Panc1 (cell line): ENCODE measurements around the gene WNT5B.

Source experiments
- CTCF ChIP-seq: fragments of 450-650 bp; IDR thresholded peaks from 2 replicates; pipeline ENCODE4 v1.5.1; 2017; ENCODE audit warnings: mild to moderate bottlenecking
- POLR2AphosphoS5 ChIP-seq: IDR thresholded peaks from 2 replicates; pipeline ENCODE4 v1.6.1; 2012; ENCODE audit warnings: mild to moderate bottlenecking, low read depth, low read length, moderate library complexity
- REST ChIP-seq, 2 experiments: IDR thresholded peaks; 2 replicates each; pipeline ENCODE4 v1.6.1; 2011 to 2012; ENCODE audit warnings: low read depth in 2 of 2, control low read depth in 1 of 2, low read length in 1 of 2, mild to moderate bottlenecking in 1 of 2, moderate library complexity in 1 of 2; ENCODE audit not compliant: insufficient read depth in 1 of 2
- SIN3A ChIP-seq: IDR thresholded peaks from 2 replicates; pipeline ENCODE4 v1.6.1; 2012; ENCODE audit warnings: low read depth, mild to moderate bottlenecking, low read length, moderate library complexity, borderline replicate concordance; ENCODE audit not compliant: insufficient read depth
- TCF7L2 ChIP-seq: IDR thresholded peaks from 2 replicates; pipeline ENCODE4 v1.6.1; 2011; ENCODE audit warnings: mild to moderate bottlenecking, low read depth, low read length, inconsistent platforms

GRCh38 chr12:1632702-1633101, 3.7 kb downstream of the WNT5B start:
- TF ChIP-seq CTCF (no peak), SIN3A (no peak), REST (IDR thresholded peaks at IDR 0.05; ENCODE audit: insufficient read depth in 1 of 2, low read depth in 2 of 2, low read length in 1 of 2) (no peak), POLR2AphosphoS5 (no peak), TCF7L2 (no peak)
